ENCODE results near the gene MTA1. TPM values are rescaled to one million over a fixed set of nuclear protein-coding genes. Genes with fewer than 3 reads are reported as not detected.

The MTA1 gene
- total and polyA plus RNA-seq, 2 of the 8 experiments (the other 6 are each of a cell fraction or from before 2014, with no cell fraction given), result 73.9 to 221 TPM

DNA sequence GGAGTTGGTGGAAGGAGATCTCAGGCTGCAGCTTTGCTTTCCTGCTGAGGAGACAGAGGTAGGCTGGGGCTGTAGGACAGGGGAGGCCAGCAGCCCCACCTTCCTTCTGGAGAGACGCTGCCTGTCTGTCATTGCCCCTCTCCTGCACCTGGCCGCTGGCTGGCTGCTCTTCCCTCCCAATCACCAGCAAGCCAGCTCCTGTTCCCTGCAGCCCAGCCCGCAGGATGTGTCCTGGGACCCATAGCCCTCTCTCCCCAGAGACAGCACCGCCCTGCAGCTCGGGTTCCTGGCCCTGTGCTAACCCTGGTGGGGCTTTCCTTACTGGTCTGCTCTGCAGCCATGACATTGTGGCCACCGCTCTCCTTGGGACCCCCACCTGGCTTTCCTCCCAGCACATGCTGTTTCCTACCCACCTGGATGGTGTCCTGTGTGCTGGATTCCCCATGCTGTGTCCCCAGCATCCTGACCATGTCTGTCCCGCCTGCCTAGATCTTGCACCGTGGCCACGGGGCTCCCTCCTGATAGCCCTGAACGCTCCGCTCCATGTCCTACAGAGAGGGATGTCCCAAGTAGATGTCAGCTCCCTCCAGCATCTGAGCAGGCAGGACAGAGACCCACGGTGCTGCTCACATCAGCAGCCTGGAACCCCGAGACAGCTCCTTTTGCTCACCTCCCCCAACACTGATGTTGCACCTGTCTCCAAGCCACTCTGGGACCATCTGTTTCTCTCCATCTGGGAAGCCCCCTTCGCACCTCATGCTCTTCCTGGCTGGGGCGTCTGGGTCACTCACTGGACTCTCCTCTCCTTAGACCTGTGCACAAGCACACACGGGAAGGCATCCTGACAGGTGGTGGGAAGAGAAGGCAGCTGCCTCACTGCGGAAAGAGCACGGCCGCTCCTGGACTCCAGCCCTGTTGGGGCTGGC is 1.1 kb upstream of the MTA1 start (continued):
- TF ChIP-seq ZNF274 (IDR thresholded peaks at IDR 0.05; ENCODE audit: borderline replicate concordance, extremely low read depth, low read length) (no peak), TAF1 (IDR thresholded peaks at IDR 0.05; ENCODE audit: low read depth, low read length) (no peak), GABPA (IDR thresholded peaks at IDR 0.05; ENCODE audit: borderline replicate concordance, insufficient read depth, low read length) (no peak), SP4 (IDR thresholded peaks at IDR 0.05; ENCODE audit: low read length) (no peak), FOSL1 (IDR thresholded peaks at IDR 0.05; ENCODE audit: insufficient read depth, low read depth, low read length) (no peak), TCF12 (IDR thresholded peaks at IDR 0.05; ENCODE audit: low read depth, low read length) (no peak), CHD2 (IDR thresholded peaks at IDR 0.05; ENCODE audit: low read length) (no peak), SUZ12 (IDR thresholded peaks at IDR 0.05; ENCODE audit: low read length) (no peak)
- TF ChIP-seq, protein P1, sequence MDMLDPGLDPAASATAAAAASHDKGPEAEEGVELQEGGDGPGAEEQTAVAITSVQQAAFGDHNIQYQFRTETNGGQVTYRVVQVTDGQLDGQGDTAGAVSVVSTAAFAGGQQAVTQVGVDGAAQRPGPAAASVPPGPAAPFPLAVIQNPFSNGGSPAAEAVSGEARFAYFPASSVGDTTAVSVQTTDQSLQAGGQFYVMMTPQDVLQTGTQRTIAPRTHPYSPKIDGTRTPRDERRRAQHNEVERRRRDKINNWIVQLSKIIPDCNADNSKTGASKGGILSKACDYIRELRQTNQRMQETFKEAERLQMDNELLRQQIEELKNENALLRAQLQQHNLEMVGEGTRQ (IDR thresholded peaks at IDR 0.05; ENCODE audit: low read length), result no peak

All from H1 (cell line).